Stimulated activated CD4-positive, alpha-beta T cell treated with anti-CD3 and anti-CD28 coated beads, TNF-alpha, amount 100 ng/mL, for 1 hour (primary cell): ENCODE measurements around the gene HOXC9.

Experiments
- DNase-seq, 3 donors: peaks; one replicate each; pipeline ENCODE4 v3.0.0-alpha.2; 2020; ENCODE audit warnings: low read depth in 3 of 3, low spot score in 1 of 3

Gene HOXC9

GRCh38 chr12:53999559-54000115 is 324 bp upstream of the HOXC9 start:
- DNase-seq: no peak

GRCh38 chr12:54001283-54002187 is 1.6 kb downstream of the HOXC9 start:
- DNase-seq: no peak

GRCh38 chr12:54002278-54002914 is 2.4 kb downstream of the HOXC9 start:
- no peak for DNase-seq

- DNase-seq: no peak
Measured at GRCh38 chr12:54002915-54003389, 3.0 kb downstream of the HOXC9 start.

GRCh38 chr12:54003625-54004024 is 3.7 kb downstream of the HOXC9 start:
- DNase-seq: no peak

- no peak for DNase-seq
Measured at GRCh38 chr12:54004063-54004840, 4.3 kb downstream of the HOXC9 start.

GRCh38 chr12:54004841-54005530 is 5.0 kb downstream of the HOXC9 start:
- no peak for DNase-seq

- no peak for DNase-seq
Measured at GRCh38 chr12:54005531-54005852, 5.5 kb downstream of the HOXC9 start.

GRCh38 chr12:54005853-54006558 is 6.0 kb downstream of the HOXC9 start:
- DNase-seq: peak; percentile 54 to 84 (median 71)

GRCh38 chr12:54006559-54007220 is 6.7 kb downstream of the HOXC9 start:
- no peak for DNase-seq

GRCh38 chr12:54007538-54008259 is 7.7 kb downstream of the HOXC9 start:
- DNase-seq: no peak

GRCh38 chr12:54008260-54008552 is 8.2 kb downstream of the HOXC9 start:
- DNase-seq: no peak

- no peak for DNase-seq
Measured at GRCh38 chr12:54009171-54010052, 9.5 kb downstream of the HOXC9 start.

GRCh38 chr12:54010053-54010971 is 10.4 kb downstream of the HOXC9 start:
- DNase-seq: no peak

GRCh38 chr12:54010972-54011664 is 11.2 kb downstream of the HOXC9 start:
- no peak for DNase-seq

GRCh38 chr12:54011665-54012532 is 11.9 kb downstream of the HOXC9 start:
- no peak for DNase-seq
